Dedifferentiated amniotic fluid mesenchymal stem cell (primary cell): ENCODE measurements around the gene CEP70.
"Not testable (repeated sequence)": the region's sequence is repeated elsewhere in the genome, so short reads cannot be mapped to it uniquely, and the experiment has no call there.

Experiments
- DNase-seq: peaks from one replicate; pipeline ENCODE4 v3.0.0-alpha.2; 2016; ENCODE audit errors: extremely low spot score

The CEP70 gene

GRCh38 chr3:138469874-138470273 is 124.2 kb downstream of the CEP70 start:
- DNase-seq, result no peak

GRCh38 chr3:138468886-138469285 is 125.2 kb downstream of the CEP70 start:
- DNase-seq, result no peak

- DNase-seq, result no peak
Measured at GRCh38 chr3:138468451-138468850, 125.6 kb downstream of the CEP70 start.

GRCh38 chr3:138467931-138468330 is 126.1 kb downstream of the CEP70 start:
- no peak for DNase-seq

- no peak for DNase-seq
Measured at GRCh38 chr3:138465925-138466324, 128.1 kb downstream of the CEP70 start.

GRCh38 chr3:138465451-138465850 is 128.6 kb downstream of the CEP70 start:
- no peak for DNase-seq

GRCh38 chr3:138464491-138464860 is 129.6 kb downstream of the CEP70 start:
- no peak for DNase-seq

- DNase-seq, result no peak
Measured at GRCh38 chr3:138463724-138464490, 130.2 kb downstream of the CEP70 start.

- no peak for DNase-seq
Measured at GRCh38 chr3:138461896-138462295, 132.2 kb downstream of the CEP70 start.

- DNase-seq, result no peak
Measured at GRCh38 chr3:138461246-138461645, 132.8 kb downstream of the CEP70 start.

GRCh38 chr3:138460536-138461205 is 133.4 kb downstream of the CEP70 start:
- DNase-seq, result no peak

- no peak for DNase-seq
Measured at GRCh38 chr3:138459619-138460535, 134.2 kb downstream of the CEP70 start.

GRCh38 chr3:138458774-138459499 is 135.1 kb downstream of the CEP70 start:
- DNase-seq, result no peak

GRCh38 chr3:138457863-138458735 is 136.0 kb downstream of the CEP70 start:
- no peak for DNase-seq

- no peak for DNase-seq
Measured at GRCh38 chr3:138456961-138457862, 136.8 kb downstream of the CEP70 start.

- no peak for DNase-seq
Measured at GRCh38 chr3:138455801-138456716, 138.0 kb downstream of the CEP70 start.

- not testable (repeated sequence) for DNase-seq
Measured at GRCh38 chr3:138453940-138454339, 140.1 kb downstream of the CEP70 start.

- DNase-seq, result no peak
Measured at GRCh38 chr3:138452436-138452835, 141.6 kb downstream of the CEP70 start.
